Measurements from ENCODE around the gene LHFPL3.

GRCh38 chr7:104846731-104847130 lies 518.3 kb downstream of the LHFPL3 start:
- TF ChIP-seq EZH2phosphoT487 (IDR thresholded peaks at IDR 0.05; ENCODE audit: borderline replicate concordance, low read depth, low read length) = no peak
- TF ChIP-seq, protein P1, sequence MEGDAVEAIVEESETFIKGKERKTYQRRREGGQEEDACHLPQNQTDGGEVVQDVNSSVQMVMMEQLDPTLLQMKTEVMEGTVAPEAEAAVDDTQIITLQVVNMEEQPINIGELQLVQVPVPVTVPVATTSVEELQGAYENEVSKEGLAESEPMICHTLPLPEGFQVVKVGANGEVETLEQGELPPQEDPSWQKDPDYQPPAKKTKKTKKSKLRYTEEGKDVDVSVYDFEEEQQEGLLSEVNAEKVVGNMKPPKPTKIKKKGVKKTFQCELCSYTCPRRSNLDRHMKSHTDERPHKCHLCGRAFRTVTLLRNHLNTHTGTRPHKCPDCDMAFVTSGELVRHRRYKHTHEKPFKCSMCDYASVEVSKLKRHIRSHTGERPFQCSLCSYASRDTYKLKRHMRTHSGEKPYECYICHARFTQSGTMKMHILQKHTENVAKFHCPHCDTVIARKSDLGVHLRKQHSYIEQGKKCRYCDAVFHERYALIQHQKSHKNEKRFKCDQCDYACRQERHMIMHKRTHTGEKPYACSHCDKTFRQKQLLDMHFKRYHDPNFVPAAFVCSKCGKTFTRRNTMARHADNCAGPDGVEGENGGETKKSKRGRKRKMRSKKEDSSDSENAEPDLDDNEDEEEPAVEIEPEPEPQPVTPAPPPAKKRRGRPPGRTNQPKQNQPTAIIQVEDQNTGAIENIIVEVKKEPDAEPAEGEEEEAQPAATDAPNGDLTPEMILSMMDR (conservative IDR thresholded peaks at IDR 0.05; ENCODE audit: low read length) = no peak

Measured in OCI-LY7 (cell line).